HG02973 (cell line): Measurements from ENCODE around the gene C11orf68.

ENCODE experiments used
- ATAC-seq: cut with Tn5 transposase; IDR thresholded peaks from one replicate; pipeline ENCODE4 v1.9.1; 2021; ENCODE audit warnings: moderate library complexity; ENCODE audit not compliant: unreplicated experiment

The C11orf68 gene

DNA sequence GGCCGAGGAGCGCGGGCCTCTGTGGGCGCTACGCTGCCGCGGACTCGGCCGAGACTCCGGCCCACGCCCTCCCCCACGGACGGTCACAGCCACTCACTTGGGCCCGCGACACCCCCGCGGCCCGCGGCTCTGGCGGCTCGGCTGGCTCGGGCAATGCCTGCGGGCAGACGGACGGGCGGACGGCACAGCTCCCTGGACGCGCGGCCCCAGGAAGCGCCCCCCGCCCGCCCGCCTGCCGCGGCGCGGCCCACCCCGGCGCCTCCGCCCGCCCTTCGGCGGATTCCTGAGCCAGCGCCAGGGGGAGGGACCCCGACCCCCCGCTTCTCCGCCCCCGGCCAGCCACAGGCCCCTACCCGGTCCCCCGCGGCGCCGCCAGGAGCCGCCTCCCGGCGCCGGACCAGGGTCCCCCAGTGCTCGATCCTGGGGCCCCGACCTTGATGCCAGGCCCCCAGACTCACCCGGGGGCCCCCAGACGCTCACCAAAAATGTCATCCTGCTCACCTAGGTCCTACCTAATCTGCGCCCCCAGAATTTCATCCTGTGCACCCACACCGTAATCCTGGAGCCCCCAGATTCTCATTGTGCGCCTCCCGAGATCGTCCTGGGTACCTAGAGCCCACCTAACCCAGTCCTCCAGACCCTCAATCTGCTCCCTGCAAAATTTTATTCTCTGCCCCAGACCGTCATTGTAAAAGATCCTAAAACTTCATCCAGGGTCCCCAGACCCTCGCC, 46.1 kb downstream of the C11orf68 start, which contains the start of gene EFEMP2:
Gene EFEMP2 (minus strand): TSS at position 215 of the 732 bp plus-strand sequence. CDS start 446 bp downstream, outside the sequence.
- ATAC-seq = no peak

DNA sequence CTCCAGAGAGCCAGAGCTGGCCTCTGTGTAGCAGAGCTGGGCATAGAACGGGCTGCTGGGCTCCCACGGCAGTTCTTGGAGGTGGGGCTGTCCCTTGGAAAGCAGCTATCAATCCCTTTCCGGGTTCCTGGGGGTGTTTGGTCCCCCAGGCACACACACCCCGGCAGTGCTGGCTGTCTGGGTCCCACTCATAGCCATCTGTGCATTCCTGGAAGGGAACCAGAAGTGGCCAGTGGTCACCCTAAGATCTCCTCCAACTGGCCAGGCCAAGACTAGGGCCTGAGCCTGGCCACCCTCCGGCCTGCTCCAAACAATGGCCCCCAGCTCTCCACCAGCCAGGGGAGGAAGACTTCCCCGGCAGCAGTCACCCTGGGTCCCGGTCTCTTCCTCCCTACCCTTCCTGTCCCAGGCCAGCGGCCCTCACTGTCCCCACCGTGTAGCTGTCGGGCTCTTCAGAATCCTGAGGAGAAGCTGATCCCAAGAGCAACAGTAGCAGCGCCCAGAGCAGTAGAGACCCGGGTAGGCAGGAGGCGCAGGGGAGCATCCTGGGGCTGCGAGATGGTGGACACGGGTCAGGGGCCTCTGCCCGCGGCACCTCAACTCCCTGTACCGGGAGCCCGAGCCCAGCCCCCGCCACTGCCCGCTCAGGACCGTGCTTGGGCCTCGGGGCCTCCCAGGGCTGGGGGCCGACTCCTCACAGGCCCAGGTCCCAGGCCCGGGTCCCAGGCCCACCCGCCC, 46.9 kb downstream of the C11orf68 start:
- ATAC-seq = no peak

DNA sequence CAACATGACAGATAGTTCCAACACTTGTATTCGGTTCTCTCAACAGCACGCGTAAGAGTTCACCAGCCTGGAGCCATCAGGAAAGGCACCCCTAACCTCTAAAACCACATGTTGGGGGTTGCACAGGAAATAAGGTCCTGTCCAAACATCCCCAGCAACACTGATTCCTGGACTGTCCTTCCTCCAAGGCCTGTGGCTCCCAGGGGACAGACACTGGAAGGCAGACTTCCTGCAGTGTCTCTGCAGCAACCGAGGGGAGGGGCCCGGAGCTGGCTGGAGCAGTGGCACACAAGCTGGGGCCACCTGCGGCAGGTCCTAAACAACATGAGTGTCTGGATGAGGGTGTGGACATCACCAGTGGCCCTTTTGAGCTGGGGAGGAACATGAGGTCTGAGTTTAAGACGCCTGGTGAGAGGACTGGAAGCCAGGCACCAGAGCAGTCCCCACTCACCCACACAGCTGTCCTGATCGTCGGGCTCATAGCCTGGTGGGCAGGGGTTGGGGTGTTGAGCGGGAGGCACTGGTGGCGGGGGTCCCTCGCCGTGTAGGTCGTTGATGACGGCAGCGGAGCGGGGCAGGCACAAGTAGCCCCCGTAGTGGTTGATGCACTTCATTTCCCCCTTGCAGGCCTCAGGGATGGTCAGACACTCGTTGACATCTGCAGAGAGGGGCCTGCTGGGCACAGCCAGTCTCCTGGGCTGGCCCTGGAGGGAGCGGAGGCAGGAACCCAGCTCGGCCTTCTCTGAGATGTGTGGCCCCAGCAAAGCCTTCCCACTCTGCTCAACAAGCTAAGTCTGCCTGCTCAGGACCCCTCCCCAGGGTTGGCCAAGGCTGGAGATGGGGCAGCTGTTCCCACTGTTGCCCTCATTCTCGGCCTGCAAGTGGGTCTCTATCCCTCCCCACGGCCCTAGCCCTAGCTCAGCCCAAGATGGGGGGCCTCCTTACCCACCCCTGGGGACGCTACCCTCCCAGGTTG, 47.9 kb downstream of the C11orf68 start:
- ATAC-seq = no peak

DNA sequence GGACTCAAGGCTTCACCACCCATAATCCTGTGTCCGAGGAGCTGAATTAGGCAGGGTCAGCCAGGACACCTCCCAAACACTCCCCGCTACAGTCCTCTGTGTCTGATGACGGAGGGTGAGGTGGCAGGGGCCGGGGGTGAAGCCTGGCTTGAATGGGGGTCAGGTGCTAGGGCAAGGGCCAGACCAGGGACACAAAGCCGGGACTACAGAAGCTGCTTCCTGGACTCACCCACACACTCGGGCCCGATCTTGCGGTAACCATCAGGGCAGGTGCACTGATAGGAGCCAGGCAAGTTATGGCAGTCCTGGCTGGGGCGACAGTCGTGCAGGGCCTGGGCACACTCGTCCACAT, 48.6 kb downstream of the C11orf68 start:
- ATAC-seq = no peak

DNA sequence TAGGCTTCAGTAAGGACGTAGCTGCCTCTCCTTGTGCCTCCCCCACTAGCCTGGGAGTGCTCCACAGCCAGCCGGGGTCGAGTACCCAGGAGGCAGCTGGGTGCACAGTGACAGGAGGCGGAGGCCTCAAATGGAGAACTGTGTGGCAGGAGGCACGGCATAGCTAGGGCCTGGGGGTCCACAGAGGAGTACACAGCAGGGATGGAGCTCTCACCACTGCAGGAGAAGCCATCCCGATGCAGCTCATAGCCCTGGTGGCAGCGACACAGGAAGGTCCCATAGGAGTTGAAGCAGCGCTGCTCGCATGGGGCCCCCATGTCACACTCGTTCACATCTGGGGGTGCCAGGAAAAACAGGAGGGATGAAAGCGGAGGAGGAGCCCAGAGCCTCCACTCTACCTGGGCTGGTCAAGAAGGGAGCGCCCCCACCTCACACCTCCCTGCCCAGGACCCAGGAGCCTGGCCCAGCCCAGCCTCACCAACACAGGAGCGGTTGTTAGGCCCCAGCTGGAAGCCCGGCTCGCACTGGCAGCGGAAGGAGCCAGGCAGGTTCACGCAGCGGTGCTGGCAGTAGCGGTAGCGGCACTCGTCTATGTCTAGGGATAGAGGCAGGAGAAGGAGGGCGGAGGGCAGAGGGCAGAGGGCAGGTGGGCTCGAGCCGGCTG, 49.1 kb downstream of the C11orf68 start:
- ATAC-seq = no peak

DNA sequence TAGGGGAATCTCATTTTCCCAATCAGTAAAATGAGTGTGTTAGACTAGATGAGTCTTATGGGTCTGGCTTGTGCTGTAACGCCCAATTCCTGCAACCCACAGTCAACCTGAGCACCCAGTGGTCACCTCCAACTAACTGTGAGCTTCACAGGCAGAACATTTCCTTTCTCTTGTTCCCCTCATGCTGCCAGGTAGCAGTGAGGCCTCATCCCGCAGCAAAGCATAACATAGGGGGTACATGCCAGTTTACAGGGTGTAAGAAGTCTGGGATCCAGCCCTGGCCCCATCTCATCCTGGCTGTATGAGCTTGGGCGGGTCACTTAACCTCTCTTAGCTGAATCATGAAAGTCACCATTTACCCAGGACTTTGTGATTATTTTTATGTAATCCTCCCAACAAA, 50.0 kb downstream of the C11orf68 start:
- no peak for ATAC-seq

DNA sequence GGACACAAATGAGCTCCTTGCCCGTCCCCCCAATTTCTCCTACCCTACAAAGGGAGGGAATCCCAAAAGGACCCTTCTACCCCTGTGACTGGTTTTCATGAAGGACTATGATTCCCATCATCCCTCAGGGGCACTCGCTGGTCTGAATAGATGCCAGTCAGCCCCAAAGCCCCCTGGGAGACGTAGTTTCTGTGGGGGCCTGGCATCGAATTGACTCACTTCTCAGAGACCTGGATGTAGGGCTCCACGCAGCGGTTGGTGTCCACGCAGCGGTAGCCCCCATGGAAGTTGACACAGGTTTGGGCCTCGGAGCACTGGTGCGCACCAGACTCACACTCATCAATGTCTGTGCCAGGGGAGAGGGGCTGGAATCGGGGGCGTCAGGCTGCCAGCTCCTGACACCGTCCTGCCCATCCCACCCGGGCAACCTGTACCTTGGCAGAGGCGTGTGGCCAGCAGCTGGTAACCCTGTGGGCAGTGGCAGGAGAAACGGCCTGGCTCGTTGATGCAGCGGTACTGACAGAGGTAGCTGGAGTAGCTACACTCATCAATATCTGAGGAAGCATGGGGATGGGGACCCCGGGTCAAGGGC, 50.7 kb downstream of the C11orf68 start:
- ATAC-seq = no peak

DNA sequence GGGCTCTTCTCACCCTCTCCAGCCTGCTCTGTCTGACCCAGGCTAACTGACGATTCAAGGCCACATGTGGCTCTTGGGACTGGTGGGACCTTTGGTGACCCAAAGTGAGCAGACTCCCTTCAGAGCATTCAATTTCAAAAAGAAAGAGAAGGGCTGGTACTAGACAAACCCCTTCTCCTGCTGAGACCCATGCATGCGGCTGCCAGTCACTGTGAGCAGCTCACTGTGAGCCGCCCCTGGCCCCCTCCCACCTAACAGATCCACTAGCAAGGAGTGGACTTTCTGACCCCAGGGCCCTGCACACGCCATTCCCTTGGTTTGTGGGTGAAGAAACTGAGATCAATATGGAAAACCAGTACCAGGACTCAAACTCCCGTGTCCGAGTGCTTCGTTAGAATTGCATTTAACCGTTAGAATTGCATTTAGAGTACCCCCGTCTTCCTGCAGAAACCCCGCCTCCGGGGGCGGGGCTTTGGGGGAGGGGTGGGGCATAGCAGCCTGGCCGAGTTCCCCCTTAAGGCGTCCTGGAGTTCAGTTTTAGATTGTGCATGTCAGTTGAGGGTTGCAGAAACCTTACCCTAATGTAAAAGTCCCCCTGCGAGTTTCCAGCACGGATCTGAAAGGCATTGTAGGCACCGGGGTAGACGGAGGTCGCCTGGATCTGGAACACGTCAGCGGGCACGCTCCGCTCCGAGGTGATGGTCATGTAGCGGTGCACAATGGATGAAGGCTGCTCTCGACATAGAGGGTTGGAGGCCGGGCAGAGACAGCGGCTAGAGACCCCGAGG, 51.4 kb downstream of the C11orf68 start:
- no peak for ATAC-seq
